HG02870 (cell line): Measurements from ENCODE around the gene LCN9.
"Not testable (repeated sequence)": the region's sequence is repeated elsewhere in the genome, so short reads cannot be mapped to it uniquely, and the experiment has no call there.

Experiments used
- ATAC-seq: cut with Tn5 transposase; IDR thresholded peaks from one replicate; pipeline ENCODE4 v1.9.1; 2021; ENCODE audit warnings: mild to moderate bottlenecking, moderate library complexity; ENCODE audit not compliant: unreplicated experiment

LCN9 gene

GRCh38 chr9:135644631-135645218 lies 18.4 kb upstream of the LCN9 start:
- no peak for ATAC-seq

DNA sequence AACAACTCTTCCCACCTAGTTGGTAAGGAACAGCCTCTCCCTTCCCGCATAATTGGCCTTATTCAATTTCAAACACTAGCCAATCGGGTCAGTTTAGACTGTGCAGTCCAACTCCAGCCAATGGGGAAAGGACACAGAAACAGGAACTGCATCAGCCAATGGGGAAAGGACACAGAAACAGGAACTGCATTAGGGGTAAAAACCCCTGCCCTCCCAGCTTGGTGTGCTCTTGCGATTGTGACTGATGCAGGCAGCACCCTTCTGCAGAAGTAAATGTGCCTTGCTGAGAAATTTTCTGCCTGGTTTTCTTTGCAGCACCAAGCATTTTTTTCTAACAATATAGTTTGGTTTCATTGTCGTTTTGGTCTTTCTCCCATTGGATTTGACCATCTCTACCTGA lies 15.2 kb upstream of the LCN9 start:
- no peak for ATAC-seq

GRCh38 chr9:135648494-135649410 lies 14.4 kb upstream of the LCN9 start:
- ATAC-seq, result no peak

DNA sequence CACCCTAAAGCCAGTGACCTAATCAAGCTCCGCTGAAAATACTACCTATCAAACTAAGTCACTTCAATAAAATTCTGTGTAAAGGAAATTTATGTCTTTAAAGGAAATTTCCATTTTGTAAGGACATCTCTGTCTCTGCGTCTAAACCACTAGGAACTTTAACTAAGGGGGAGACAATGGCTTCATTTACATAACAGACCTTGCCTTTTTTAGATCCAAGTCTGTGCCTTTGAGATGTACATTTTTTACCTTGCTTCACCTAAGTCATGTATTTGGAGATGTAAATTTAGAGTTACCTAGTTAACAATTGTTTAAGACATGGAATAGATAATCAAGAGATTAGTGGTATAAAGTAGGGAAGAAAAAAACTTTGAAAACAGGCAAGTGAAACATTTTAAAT lies 13.6 kb upstream of the LCN9 start:
- no peak for ATAC-seq

GRCh38 chr9:135650408-135650807 lies 12.7 kb upstream of the LCN9 start:
- no peak for ATAC-seq

DNA sequence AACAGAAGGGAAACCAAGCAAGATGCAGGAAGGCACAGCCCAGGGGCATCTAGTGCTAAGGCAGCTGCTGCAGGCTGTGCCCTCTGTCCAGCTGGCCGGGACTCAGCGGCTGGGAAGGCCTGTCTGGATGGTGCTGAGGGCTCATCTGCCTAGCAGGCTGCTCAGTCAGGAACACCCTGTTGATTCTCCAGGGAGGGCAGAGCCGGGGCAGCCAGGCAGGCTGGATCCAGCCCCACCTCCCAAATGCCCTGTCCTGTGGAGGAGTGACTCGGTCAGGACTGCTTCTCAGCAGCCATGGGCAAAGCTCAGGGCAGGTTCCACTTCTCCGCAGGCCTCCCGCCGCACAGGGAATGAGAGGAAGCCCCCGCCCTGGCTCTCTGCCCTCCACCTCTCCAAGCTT lies 7.8 kb upstream of the LCN9 start:
- no peak for ATAC-seq

- ATAC-seq, result no peak
Measured at GRCh38 chr9:135657416-135657815, 5.7 kb upstream of the LCN9 start.

GRCh38 chr9:135659252-135659651 lies 3.9 kb upstream of the LCN9 start:
- ATAC-seq, result no peak

GRCh38 chr9:135660407-135660806 lies 2.7 kb upstream of the LCN9 start:
- ATAC-seq, result no peak

- no peak for ATAC-seq
Measured at GRCh38 chr9:135661816-135662560, 1.1 kb upstream of the LCN9 start.

DNA sequence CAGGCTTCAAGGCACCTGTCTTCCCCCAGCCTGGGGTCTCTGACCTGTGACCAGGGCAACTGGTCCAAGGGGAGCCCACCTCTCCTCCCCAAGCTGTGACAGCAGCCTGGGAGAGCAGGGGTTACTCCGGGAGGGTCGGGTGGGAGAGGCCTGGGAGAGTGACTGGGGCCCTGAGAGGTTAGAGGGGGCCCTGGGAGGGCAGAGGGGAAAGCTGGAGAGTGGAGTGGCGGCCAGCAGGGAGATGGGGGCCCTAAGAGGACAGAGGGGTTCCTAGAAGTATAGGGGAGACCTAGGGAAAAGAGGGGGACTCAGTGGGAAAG lies 302 bp downstream of the LCN9 start:
- ATAC-seq, result no peak

GRCh38 chr9:135663857-135664256 lies 748 bp downstream of the LCN9 start:
- ATAC-seq, result no peak

- ATAC-seq, result no peak
Measured at GRCh38 chr9:135664266-135664665, 1.2 kb downstream of the LCN9 start.

- ATAC-seq, result no peak
Measured at GRCh38 chr9:135664801-135665794, 2.0 kb downstream of the LCN9 start.

GRCh38 chr9:135665795-135666189 lies 2.7 kb downstream of the LCN9 start:
- no peak for ATAC-seq

DNA sequence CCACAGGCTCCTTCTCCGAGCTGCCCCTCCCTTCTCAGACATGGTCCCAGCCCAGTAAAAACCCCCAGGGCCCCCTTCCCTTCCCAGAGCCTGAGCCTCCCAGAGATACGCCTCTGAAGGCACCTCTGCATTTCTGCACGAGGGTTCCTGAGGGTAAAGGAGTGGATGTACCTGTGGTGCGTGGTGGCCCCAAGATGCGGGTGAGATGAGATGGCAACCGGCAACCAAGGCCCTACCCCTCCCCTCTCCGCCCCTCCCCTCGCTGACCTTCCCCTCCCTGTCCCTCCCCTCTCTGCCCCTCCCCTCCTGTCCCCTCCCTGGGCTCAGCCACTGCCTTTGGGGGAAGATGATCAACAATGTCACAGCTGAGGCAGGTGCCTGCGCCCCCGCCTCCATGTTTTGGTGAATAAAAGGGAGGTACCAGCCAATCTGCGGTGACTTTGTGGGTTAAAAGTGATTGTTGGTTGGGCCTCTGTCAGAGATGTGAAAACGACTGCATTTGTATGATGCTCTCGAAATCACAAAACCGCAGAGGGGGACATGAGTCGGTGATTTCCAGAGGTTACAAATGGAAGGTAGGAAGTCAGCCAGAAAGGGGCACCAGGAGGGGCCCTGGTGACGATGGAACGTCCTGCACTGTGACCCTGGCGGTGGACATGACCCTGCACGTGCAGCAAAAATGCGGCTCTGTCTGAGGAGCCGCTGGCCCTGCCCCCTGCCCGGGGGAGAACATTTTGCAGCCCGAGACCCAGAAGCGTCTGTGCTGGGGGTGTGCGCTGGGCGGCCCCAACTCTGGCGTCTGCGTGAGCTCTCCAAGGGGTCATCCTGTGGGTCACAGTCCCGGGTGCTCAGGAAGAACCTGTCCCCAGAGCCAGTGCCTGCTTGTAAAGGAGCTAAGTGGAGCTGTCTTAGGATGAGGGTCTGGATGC lies 3.7 kb downstream of the LCN9 start:
- ATAC-seq, result no peak

GRCh38 chr9:135667463-135668001 lies 4.4 kb downstream of the LCN9 start:
- ATAC-seq, result no peak

DNA sequence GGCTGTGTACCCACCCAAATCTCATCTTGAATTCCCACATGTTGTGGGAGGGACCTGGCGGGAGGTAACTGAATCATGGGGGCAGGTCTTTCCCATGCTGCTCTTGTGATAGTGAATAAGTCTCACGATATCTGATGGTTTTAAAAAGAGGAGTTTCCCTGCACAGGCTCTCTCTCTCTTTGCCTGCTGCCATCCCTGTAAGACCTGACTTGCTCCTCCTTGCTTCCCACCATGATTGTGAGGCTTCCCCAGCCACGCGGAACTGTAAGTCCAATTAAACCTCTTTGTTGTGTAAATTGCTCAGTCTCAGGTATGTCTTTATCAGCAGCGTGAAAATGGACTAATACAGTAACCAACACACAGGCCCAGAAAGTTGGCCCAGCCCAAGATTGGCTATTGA lies 5.9 kb downstream of the LCN9 start:
- ATAC-seq, result not testable (repeated sequence)

DNA sequence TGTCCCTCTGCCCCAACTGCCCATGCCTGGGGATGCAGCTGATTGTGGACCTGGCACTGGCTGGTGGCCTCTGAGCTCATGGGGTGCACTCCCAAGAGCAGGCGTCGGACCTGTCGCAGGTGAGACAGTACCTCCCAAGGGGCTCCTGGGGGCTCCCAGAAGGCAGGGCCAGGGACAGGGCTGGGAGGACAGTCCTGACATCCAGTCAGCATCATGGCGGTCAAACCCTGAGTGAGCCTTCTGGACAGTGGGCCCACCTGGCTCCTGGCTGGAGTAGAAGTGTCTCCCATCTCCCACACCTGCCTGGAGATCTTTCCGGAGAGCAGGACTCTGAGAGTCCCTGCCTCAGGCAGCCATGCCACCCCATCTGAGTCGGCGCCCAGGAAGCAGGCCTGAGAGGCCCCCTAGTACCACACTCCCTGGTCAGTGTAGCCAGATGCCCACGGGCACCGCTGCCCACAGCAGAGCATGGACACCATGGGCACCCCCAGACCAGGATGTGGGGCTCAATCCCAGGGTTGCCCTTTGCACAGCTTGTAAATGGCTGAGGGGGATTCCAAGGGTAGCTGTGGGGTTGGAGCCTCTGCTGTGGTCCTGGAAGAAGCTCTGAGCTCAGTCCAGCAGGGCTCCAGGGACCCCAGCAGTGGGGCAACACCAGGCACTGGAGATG lies 6.6 kb downstream of the LCN9 start:
- ATAC-seq, result no peak
